Trophoblast cell (in vitro differentiated cells and primary cell): ENCODE results near the gene TMEM130.

Source experiments
- DNase-seq, 2 donors: peaks; one replicate each; pipeline ENCODE4 v3.0.0-alpha.2; 2016
- H2AFZ ChIP-seq: 2 replicates; pipeline ENCODE4 v1.6.1; 2013; ENCODE audit warnings: low read length, moderate library complexity, mild to moderate bottlenecking; ENCODE audit not compliant: insufficient read depth, poor library complexity
- H2AK5ac ChIP-seq: 2 replicates; pipeline ENCODE4 v1.6.1; 2013; ENCODE audit warnings: mild to moderate bottlenecking, low read length
- H2BK120ac ChIP-seq: 2 replicates; pipeline ENCODE4 v1.6.1; 2013; ENCODE audit warnings: low read length, mild to moderate bottlenecking, moderate library complexity; ENCODE audit not compliant: insufficient read depth, poor library complexity
- H2BK12ac ChIP-seq: 2 replicates; pipeline ENCODE4 v1.6.1; 2013; ENCODE audit warnings: mild to moderate bottlenecking, low read length, moderate library complexity
- H2BK5ac ChIP-seq: 2 replicates; pipeline ENCODE4 v1.6.1; 2013; ENCODE audit warnings: low read length, low read depth, moderate library complexity, mild to moderate bottlenecking; ENCODE audit not compliant: poor library complexity
- H3K14ac ChIP-seq: 2 replicates; pipeline ENCODE4 v1.6.1; 2013; ENCODE audit warnings: mild to moderate bottlenecking, low read length
- H3K18ac ChIP-seq: 2 replicates; pipeline ENCODE4 v1.6.1; 2013; ENCODE audit warnings: mild to moderate bottlenecking, low read length
- H3K23ac ChIP-seq: 2 replicates; pipeline ENCODE4 v1.6.1; 2013; ENCODE audit warnings: low read length
- H3K27ac ChIP-seq: 2 replicates; pipeline ENCODE4 v1.5.1; 2013; ENCODE audit warnings: low read depth, mild to moderate bottlenecking, inconsistent platforms, low read length, moderate library complexity
- H3K27me3 ChIP-seq: 2 replicates; pipeline ENCODE4 v1.6.1; 2013; ENCODE audit warnings: inconsistent platforms, mild to moderate bottlenecking, low read length, moderate library complexity; ENCODE audit not compliant: insufficient read depth
- H3K36me3 ChIP-seq, 2 experiments: 1 replicate in 1 of 2; 2 replicates in 1 of 2; pipeline ENCODE4 v1.6.1; 2013; ENCODE audit warnings: low read length in 2 of 2, mild to moderate bottlenecking in 2 of 2, moderate library complexity in 1 of 2; ENCODE audit not compliant: insufficient read depth in 2 of 2, control insufficient read depth in 1 of 2
- H3K4ac ChIP-seq: 2 replicates; pipeline ENCODE4 v1.6.1; 2013; ENCODE audit warnings: low read depth, mild to moderate bottlenecking, low read length, moderate library complexity
- H3K4me1 ChIP-seq, 2 experiments: 1 replicate in 1 of 2; 2 replicates in 1 of 2; pipeline ENCODE4 v1.6.1; 2013; ENCODE audit warnings: low read length in 2 of 2, mild to moderate bottlenecking in 2 of 2, moderate library complexity in 1 of 2; ENCODE audit not compliant: insufficient read depth in 2 of 2, control insufficient read depth in 1 of 2
- H3K4me2 ChIP-seq: 2 replicates; pipeline ENCODE4 v1.6.1; 2013; ENCODE audit warnings: inconsistent platforms, mild to moderate bottlenecking, low read length, moderate library complexity
- H3K4me3 ChIP-seq: 2 replicates; pipeline ENCODE4 v1.5.1; 2013; ENCODE audit warnings: mild to moderate bottlenecking, low read depth, low read length, inconsistent platforms
- H3K79me1 ChIP-seq: one replicate; pipeline ENCODE4 v1.6.1; 2013; ENCODE audit warnings: low read length
- H3K79me2 ChIP-seq: 2 replicates; pipeline ENCODE4 v1.6.1; 2013; ENCODE audit warnings: low read length, mild to moderate bottlenecking; ENCODE audit not compliant: control insufficient read depth, insufficient read depth, poor library complexity
- H3K9ac ChIP-seq: 2 replicates; pipeline ENCODE4 v1.6.1; 2013; ENCODE audit warnings: mild to moderate bottlenecking, low read length
- H3K9me3 ChIP-seq: 2 replicates; pipeline ENCODE4 v1.6.1; 2013; ENCODE audit warnings: low read depth, mild to moderate bottlenecking, control low read depth, inconsistent platforms, low read length; ENCODE audit not compliant: insufficient read depth
- H4K12ac ChIP-seq: 2 replicates; pipeline ENCODE4 v1.6.1; 2013; ENCODE audit warnings: low read depth, mild to moderate bottlenecking, low read length, moderate library complexity
- H4K8ac ChIP-seq: 2 replicates; pipeline ENCODE4 v1.6.1; 2013; ENCODE audit warnings: low read depth, mild to moderate bottlenecking, low read length, moderate library complexity
- H4K91ac ChIP-seq: one replicate; pipeline ENCODE4 v1.6.1; 2013; ENCODE audit warnings: low read depth, mild to moderate bottlenecking, low read length, moderate library complexity
- WGBS: extraction: QIAGEN DNeasy Blood & Tissue Kit; methylation state at CpG from one replicate; pipeline ENCODE4 v1.1.7; 2013; ENCODE audit warnings: missing lambda C conversion rate; ENCODE audit not compliant: insufficient read length, insufficient coverage; ENCODE audit errors: extremely low coverage; 5-methylcytosine and 5-hydroxymethylcytosine counted together

The TMEM130 gene

DNA sequence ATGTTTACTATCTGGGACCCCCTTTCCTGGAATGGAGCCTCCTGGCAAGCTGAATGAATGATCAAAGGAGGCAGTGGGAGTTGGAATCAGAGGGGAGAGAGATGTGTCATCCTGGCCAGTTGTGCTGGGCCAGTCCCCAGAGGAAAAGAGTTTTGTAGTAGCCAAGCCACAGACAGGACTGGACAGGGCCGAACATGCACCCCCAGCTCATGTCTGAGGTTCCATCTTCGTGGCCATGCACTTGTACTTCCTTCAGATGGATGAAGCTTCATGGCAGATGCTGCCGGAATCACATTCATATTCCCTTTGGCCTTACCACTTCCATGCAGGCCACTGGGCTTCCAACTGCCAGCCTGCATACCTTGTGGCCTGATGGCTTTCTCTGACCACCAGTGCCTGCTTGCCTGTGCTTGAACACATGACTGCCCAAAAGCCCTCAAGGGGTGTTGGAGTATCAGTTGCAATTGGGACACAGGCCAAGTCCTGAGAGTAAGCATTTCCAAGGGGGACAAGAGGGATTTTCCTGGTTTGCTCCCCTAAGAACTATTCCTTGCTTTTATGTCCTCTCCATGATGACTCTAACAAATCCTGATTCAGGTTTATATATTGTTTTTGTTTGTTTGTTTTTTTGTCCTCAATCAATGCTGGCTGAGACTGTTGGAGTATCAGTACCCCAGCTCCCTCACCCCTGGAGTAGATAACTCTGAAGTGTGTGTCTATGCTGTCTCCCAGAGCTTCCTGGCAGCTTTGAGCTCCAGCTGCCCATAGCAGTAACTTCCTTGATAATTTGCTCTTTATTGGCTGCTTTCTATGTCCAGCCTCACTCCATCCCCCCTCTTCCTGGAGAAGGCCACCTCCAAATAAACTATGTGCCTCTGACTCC is 63.6 kb downstream of the TMEM130 start:
- H3K14ac ChIP-seq: no peak overlapping the region
- H4K12ac ChIP-seq: no peak overlapping the region
- H3K79me1 ChIP-seq: no peaks in the 10 kb centered on the region
- H3K9me3 ChIP-seq: peaks cover 13% of the 10 kb centered on the region
- no peaks in the 10 kb centered on the region for H3K36me3 ChIP-seq
- H3K79me2 ChIP-seq: no peaks in the 10 kb centered on the region
- no CpG with 5 or more reads among the region's 3 CpGs for WGBS
- H3K27me3 ChIP-seq: no peaks in the 10 kb centered on the region
- no peak overlapping the region for H2AFZ ChIP-seq
- H2BK12ac ChIP-seq: no peak overlapping the region
- no peak overlapping the region for H3K4me3 ChIP-seq
- no peak overlapping the region for H3K18ac ChIP-seq
- H4K8ac ChIP-seq: no peak overlapping the region
- no peak overlapping the region for H4K91ac ChIP-seq
- no peak overlapping the region for H3K4me2 ChIP-seq
- no peak overlapping the region for H3K9ac ChIP-seq
- H3K4me1 ChIP-seq: peaks cover 0 to 2% of the 10 kb centered on the region in 2 experiments
- H3K27ac ChIP-seq: no peak overlapping the region
- H2BK120ac ChIP-seq: no peak overlapping the region
- H2BK5ac ChIP-seq: no peak overlapping the region
- H3K4ac ChIP-seq: no peak overlapping the region
- H3K23ac ChIP-seq: no peak overlapping the region
- no peak overlapping the region for H2AK5ac ChIP-seq
- DNase-seq: no peak

DNA sequence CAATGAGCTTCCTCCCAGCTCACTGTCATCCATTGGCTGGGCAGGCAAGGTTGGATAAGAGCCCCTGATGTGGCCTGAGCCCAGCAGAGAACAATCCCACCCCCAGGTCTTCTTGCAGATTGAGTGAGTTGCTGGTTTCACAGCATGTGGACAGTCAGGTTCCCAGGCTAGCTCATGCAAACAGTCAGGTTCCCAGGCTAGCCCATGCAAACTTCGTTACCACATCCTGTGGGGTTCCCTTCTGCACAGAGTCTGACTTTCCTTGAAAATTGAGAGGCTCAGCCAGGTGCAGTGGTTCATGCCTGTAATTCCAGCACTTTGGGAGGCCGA is 67.1 kb downstream of the TMEM130 start:
- H3K4me2 ChIP-seq: no peak overlapping the region

DNA sequence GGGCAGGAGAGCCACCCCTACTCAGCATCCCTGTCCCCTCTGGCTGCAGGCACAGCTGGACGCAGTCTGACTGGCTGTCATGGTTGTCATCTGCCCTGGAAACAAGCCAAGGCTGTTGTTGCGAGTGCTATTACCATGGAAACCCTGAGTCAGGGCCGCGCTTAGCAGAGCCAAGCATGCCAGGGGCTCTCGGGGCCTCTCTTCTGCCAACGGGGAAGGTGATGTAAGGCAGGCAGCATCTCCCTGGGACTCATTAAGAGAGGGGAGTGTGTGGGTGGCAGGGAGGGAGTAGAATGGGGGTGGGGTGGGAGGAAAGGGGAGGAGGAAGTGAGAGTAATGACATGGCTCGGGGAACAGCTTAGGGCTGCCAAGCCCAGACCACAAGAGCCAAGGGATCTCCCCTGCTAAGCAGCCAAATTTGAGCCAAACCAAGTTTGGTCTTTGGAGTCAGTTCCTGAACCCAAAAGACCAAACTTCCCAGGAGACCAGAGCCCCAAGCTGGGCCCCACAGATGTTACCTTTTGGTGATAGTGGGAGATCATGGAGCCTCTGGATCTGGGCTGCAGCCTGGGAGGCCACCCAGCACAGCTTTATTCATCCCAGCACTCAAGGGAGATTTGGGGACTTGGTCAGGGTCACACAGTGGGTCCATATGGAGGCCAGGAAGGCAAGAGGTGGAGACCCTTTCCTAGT is 67.6 kb downstream of the TMEM130 start:
- Histone ChIP-seq H4K91ac (no peak overlapping the region), H2BK120ac (no peak overlapping the region)
- WGBS: no CpG with 5 or more reads among the region's 7 CpGs

More for the DNA sequence above, 67.1 kb downstream of the TMEM130 start:
- Histone ChIP-seq H4K91ac (no peak overlapping the region), H2BK12ac (no peak overlapping the region), H4K12ac (no peak overlapping the region), H3K23ac (no peak overlapping the region), H3K18ac (no peak overlapping the region), H3K4ac (no peak overlapping the region), H2BK120ac (no peak overlapping the region), H3K14ac (no peak overlapping the region), H4K8ac (no peak overlapping the region), H3K4me3 (no peak overlapping the region), H2AK5ac (no peak overlapping the region), H3K4me1 (peaks cover 0 to 4% of the 10 kb centered on the region in 2 experiments), H2AFZ (no peak overlapping the region), H3K27me3 (no peaks in the 10 kb centered on the region), H2BK5ac (no peak overlapping the region), H3K36me3 (no peaks in the 10 kb centered on the region), H3K79me2 (no peaks in the 10 kb centered on the region), H3K9ac (no peak overlapping the region), H3K79me1 (peaks cover 2% of the 10 kb centered on the region), H3K27ac (no peak overlapping the region), H3K9me3 (peaks cover 5% of the 10 kb centered on the region)
- no CpG with 5 or more reads among the region's 2 CpGs for WGBS
- no peak for DNase-seq

DNA sequence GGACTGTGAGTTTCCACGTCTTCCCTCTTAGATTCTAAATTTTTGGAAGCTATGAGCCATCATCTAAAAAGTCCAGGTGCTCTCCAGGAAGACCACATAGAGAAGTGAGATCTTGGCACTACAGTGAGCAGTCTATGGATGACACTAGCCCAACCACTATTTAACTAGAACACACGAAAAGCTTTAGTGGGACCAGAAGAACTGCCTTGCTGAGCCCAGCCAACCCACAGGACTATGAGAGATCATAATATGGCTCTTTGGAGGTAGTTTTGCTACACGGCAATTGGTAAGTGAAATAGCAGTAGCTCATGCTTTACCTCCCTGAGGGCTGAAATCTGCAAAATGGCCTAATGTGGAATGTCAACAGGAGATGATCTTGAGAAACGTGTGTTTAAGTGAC is 68.8 kb downstream of the TMEM130 start:
- Histone ChIP-seq H2BK12ac (no peak overlapping the region), H3K79me1 (peaks cover 2% of the 10 kb centered on the region), H3K23ac (no peak overlapping the region), H3K18ac (no peak overlapping the region), H3K36me3 (no peaks in the 10 kb centered on the region), H2BK120ac (no peak overlapping the region), H3K27me3 (no peaks in the 10 kb centered on the region), H3K4me3 (no peak overlapping the region), H3K79me2 (no peaks in the 10 kb centered on the region), H3K9ac (no peak overlapping the region), H4K91ac (no peak overlapping the region), H3K4ac (no peak overlapping the region), H4K8ac (no peak overlapping the region), H3K9me3 (peaks cover 3% of the 10 kb centered on the region), H3K4me1 (peaks cover 0 to 4% of the 10 kb centered on the region in 2 experiments), H4K12ac (no peak overlapping the region), H3K4me2 (no peak overlapping the region), H3K27ac (no peak overlapping the region), H2AK5ac (no peak overlapping the region), H2AFZ (no peak overlapping the region), H3K14ac (no peak overlapping the region), H2BK5ac (no peak overlapping the region)
- DNase-seq: no peak
- no CpG with 5 or more reads among the region's 4 CpGs for WGBS

More for the DNA sequence above, 67.6 kb downstream of the TMEM130 start:
- no peak overlapping the region for H2AK5ac ChIP-seq
- no peak overlapping the region for H2BK5ac ChIP-seq
- no peak overlapping the region for H3K4me2 ChIP-seq
- H3K27ac ChIP-seq: no peak overlapping the region
- H3K23ac ChIP-seq: no peak overlapping the region
- H3K14ac ChIP-seq: no peak overlapping the region
- no peak overlapping the region for H2BK12ac ChIP-seq
- no peaks in the 10 kb centered on the region for H3K36me3 ChIP-seq
- H3K4me3 ChIP-seq: no peak overlapping the region
- DNase-seq: peak; percentile 51 to 79
- H3K79me2 ChIP-seq: no peaks in the 10 kb centered on the region
- H3K18ac ChIP-seq: no peak overlapping the region
- no peak overlapping the region for H2AFZ ChIP-seq
- H4K12ac ChIP-seq: no peak overlapping the region
- H3K27me3 ChIP-seq: no peaks in the 10 kb centered on the region
- H3K4ac ChIP-seq: no peak overlapping the region
- no peak overlapping the region for H4K8ac ChIP-seq
- peaks cover 0 to 4% of the 10 kb centered on the region in 2 experiments for H3K4me1 ChIP-seq
- no peak overlapping the region for H3K9ac ChIP-seq
- peaks cover 2% of the 10 kb centered on the region for H3K79me1 ChIP-seq
- peaks cover 5% of the 10 kb centered on the region for H3K9me3 ChIP-seq
